Hepatic stellate cell (primary cell): ENCODE measurements around the gene ARID4B.
"Not testable (repeated sequence)": the region's sequence is repeated elsewhere in the genome, so short reads cannot be mapped to it uniquely, and the experiment has no call there.

Experiments used
- DNase-seq: peaks from one replicate; pipeline ENCODE4 v3.0.0; 2011; ENCODE audit warnings: low spot score

Gene ARID4B

GRCh38 chr1:235296729-235297128 is 31.2 kb downstream of the ARID4B start:
- DNase-seq: no peak

- no peak for DNase-seq
Measured at GRCh38 chr1:235295902-235296350, 32.1 kb downstream of the ARID4B start.

- DNase-seq: no peak
Measured at GRCh38 chr1:235293322-235293942, 34.5 kb downstream of the ARID4B start.

GRCh38 chr1:235292790-235293189 is 35.2 kb downstream of the ARID4B start:
- DNase-seq: no peak

- no peak for DNase-seq
Measured at GRCh38 chr1:235291599-235292091, 36.3 kb downstream of the ARID4B start.

- no peak for DNase-seq
Measured at GRCh38 chr1:235290740-235291502, 37.1 kb downstream of the ARID4B start.

- no peak for DNase-seq
Measured at GRCh38 chr1:235289859-235290739, 37.9 kb downstream of the ARID4B start.

- DNase-seq: no peak
Measured at GRCh38 chr1:235287208-235287882, 40.6 kb downstream of the ARID4B start.

GRCh38 chr1:235286667-235287066 is 41.3 kb downstream of the ARID4B start:
- no peak for DNase-seq

GRCh38 chr1:235284231-235284769 is 43.7 kb downstream of the ARID4B start:
- DNase-seq: no peak

GRCh38 chr1:235283636-235284035 is 44.3 kb downstream of the ARID4B start:
- not testable (repeated sequence) for DNase-seq

GRCh38 chr1:235280467-235280866 is 47.5 kb downstream of the ARID4B start:
- no peak for DNase-seq

GRCh38 chr1:235279694-235280093 is 48.3 kb downstream of the ARID4B start:
- DNase-seq: no peak

GRCh38 chr1:235278915-235279292 is 49.1 kb downstream of the ARID4B start:
- DNase-seq: no peak

- no peak for DNase-seq
Measured at GRCh38 chr1:235278233-235278914, 49.6 kb downstream of the ARID4B start.

- no peak for DNase-seq
Measured at GRCh38 chr1:235277709-235278108, 50.3 kb downstream of the ARID4B start.

- no peak for DNase-seq
Measured at GRCh38 chr1:235275836-235276235, 52.1 kb downstream of the ARID4B start.

GRCh38 chr1:235275223-235275622 is 52.8 kb downstream of the ARID4B start:
- DNase-seq: no peak

GRCh38 chr1:235272851-235273250 is 55.1 kb downstream of the ARID4B start:
- DNase-seq: no peak

GRCh38 chr1:235270625-235271024 is 57.4 kb downstream of the ARID4B start:
- DNase-seq: peak; percentile 11

- DNase-seq: not testable (repeated sequence)
Measured at GRCh38 chr1:235269990-235270389, 58.0 kb downstream of the ARID4B start.
